ENCODE data around the gene C9orf43. TPM values are rescaled to one million over a fixed set of nuclear protein-coding genes. Genes with fewer than 3 reads are reported as not detected.

C9orf43 gene
- total and polyA plus RNA-seq, 9 of the 15 experiments (the other 6 are each of a cell fraction or from before 2014, with no cell fraction given), result 0.21 to 0.58 (median 0.33) TPM

DNA sequence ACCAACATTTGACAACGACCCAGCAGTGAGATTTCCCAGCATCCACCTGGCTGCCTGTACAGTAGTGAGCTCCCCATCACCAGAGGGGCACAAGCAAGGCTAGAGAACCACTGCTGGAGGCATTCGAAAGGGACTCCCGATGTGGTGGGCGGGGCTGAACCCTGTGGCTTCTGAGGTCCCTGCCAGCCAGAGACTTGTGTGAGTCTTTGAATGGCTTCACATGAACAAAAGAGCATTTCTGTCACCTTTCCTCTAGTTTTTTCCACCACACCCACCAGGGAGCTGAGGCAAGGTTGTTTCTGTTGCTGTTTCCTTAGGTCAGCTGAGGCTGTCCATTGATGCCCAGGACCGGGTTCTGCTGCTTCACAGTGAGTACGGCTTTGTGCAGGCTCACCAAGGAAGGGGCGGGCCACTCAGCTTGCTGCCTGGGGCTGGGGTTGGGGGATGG lies 68.7 kb downstream of the C9orf43 start (continued):
- TF ChIP-seq, protein P1, sequence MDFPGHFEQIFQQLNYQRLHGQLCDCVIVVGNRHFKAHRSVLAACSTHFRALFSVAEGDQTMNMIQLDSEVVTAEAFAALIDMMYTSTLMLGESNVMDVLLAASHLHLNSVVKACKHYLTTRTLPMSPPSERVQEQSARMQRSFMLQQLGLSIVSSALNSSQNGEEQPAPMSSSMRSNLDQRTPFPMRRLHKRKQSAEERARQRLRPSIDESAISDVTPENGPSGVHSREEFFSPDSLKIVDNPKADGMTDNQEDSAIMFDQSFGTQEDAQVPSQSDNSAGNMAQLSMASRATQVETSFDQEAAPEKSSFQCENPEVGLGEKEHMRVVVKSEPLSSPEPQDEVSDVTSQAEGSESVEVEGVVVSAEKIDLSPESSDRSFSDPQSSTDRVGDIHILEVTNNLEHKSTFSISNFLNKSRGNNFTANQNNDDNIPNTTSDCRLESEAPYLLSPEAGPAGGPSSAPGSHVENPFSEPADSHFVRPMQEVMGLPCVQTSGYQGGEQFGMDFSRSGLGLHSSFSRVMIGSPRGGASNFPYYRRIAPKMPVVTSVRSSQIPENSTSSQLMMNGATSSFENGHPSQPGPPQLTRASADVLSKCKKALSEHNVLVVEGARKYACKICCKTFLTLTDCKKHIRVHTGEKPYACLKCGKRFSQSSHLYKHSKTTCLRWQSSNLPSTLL (IDR thresholded peaks at IDR 0.05), result no peak
- TF ChIP-seq RBM17 (IDR thresholded peaks at IDR 0.05; ENCODE audit: borderline replicate concordance, low read depth, low read length), result no peak

Other genes with a start within 250 kb of the C9orf43 start
Only the 7 nearest of the 11 such genes appear.
- gene RNF183, start 107.4 kb upstream of the C9orf43 start, total RNA-seq (2014; rRNA removed), result not detected in 2 replicates
- not detected in 2 replicates for gene RNF183, start 107.4 kb upstream of the C9orf43 start, total RNA-seq (2014; rRNA removed; fragmentation: Illumina TruSeq; extraction: Trizol)
- not detected in 2 replicates for gene RNF183, start 107.4 kb upstream of the C9orf43 start, total RNA-seq (2015; rRNA removed; fragmentation: Illumina TruSeq; extraction: Trizol)
- 0.22 TPM in 1 of 2 replicates, not detected in the other for gene RNF183, start 107.4 kb upstream of the C9orf43 start, total RNA-seq (2021)
- gene RNF183, start 107.4 kb upstream of the C9orf43 start, polyA plus RNA-seq (2011; rRNA removed), result 2.0 and 3.1 TPM in 2 replicates
- 0.08 TPM in 1 of 2 replicates, not detected in the other for gene RNF183, start 107.4 kb upstream of the C9orf43 start, polyA plus RNA-seq (2014; fragmentation: Illumina TruSeq; extraction: Trizol)
- gene RNF183, start 107.4 kb upstream of the C9orf43 start, polyA plus RNA-seq (2014; fragmentation: Nextera tagmentation; extraction: Ambion mirVana), result under 1 TPM in 1 of 2 experiments, not detected in 1; 0.04 TPM
- 0.08 and 0.11 TPM in 2 replicates for gene RNF183, start 107.4 kb upstream of the C9orf43 start, polyA plus RNA-seq (2014; rRNA removed)
- 0.64 and 0.78 TPM in 2 replicates for gene WDR31, start 70.5 kb upstream of the C9orf43 start, total RNA-seq (2014; rRNA removed)
- 0.95 and 1.3 TPM in 2 replicates for gene WDR31, start 70.5 kb upstream of the C9orf43 start, total RNA-seq (2014; rRNA removed; fragmentation: Illumina TruSeq; extraction: Trizol)
- gene WDR31, start 70.5 kb upstream of the C9orf43 start, total RNA-seq (2015; rRNA removed; fragmentation: Illumina TruSeq; extraction: Trizol), result 0.80 and 1.0 TPM in 2 replicates
- gene WDR31, start 70.5 kb upstream of the C9orf43 start, total RNA-seq (2021), result 1.4 and 1.5 TPM in 2 replicates
- 1.3 and 1.8 TPM in 2 replicates for gene WDR31, start 70.5 kb upstream of the C9orf43 start, polyA plus RNA-seq (2011; rRNA removed)
- gene WDR31, start 70.5 kb upstream of the C9orf43 start, polyA plus RNA-seq (2014; fragmentation: Illumina TruSeq; extraction: Trizol), result 1.2 and 1.3 TPM in 2 replicates
- under 1 TPM; 0.35 to 0.71 TPM for gene WDR31, start 70.5 kb upstream of the C9orf43 start, polyA plus RNA-seq (2014; fragmentation: Nextera tagmentation; extraction: Ambion mirVana)
- gene WDR31, start 70.5 kb upstream of the C9orf43 start, polyA plus RNA-seq (2014; rRNA removed), result 0.66 and 1.5 TPM in 2 replicates
- 0.16 and 0.18 TPM in 2 replicates for gene BSPRY, start 61.2 kb upstream of the C9orf43 start, total RNA-seq (2014; rRNA removed)
- 0.18 and 0.22 TPM in 2 replicates for gene BSPRY, start 61.2 kb upstream of the C9orf43 start, total RNA-seq (2014; rRNA removed; fragmentation: Illumina TruSeq; extraction: Trizol)
- 0.22 and 0.23 TPM in 2 replicates for gene BSPRY, start 61.2 kb upstream of the C9orf43 start, total RNA-seq (2015; rRNA removed; fragmentation: Illumina TruSeq; extraction: Trizol)
- 0.16 and 0.45 TPM in 2 replicates for gene BSPRY, start 61.2 kb upstream of the C9orf43 start, total RNA-seq (2021)
- gene BSPRY, start 61.2 kb upstream of the C9orf43 start, polyA plus RNA-seq (2011; rRNA removed), result 0.46 and 0.67 TPM in 2 replicates
- gene BSPRY, start 61.2 kb upstream of the C9orf43 start, polyA plus RNA-seq (2014; fragmentation: Illumina TruSeq; extraction: Trizol), result 0.21 and 0.22 TPM in 2 replicates
- under 1 TPM; 0.07 TPM for gene BSPRY, start 61.2 kb upstream of the C9orf43 start, polyA plus RNA-seq (2014; fragmentation: Nextera tagmentation; extraction: Ambion mirVana)
- 0.17 and 0.34 TPM in 2 replicates for gene BSPRY, start 61.2 kb upstream of the C9orf43 start, polyA plus RNA-seq (2014; rRNA removed)
- 13.8 and 20.4 TPM in 2 replicates for gene HDHD3, start 33.8 kb upstream of the C9orf43 start, total RNA-seq (2014; rRNA removed)
- gene HDHD3, start 33.8 kb upstream of the C9orf43 start, total RNA-seq (2014; rRNA removed; fragmentation: Illumina TruSeq; extraction: Trizol), result 4.4 and 5.0 TPM in 2 replicates
- gene HDHD3, start 33.8 kb upstream of the C9orf43 start, total RNA-seq (2015; rRNA removed; fragmentation: Illumina TruSeq; extraction: Trizol), result 12.5 and 14.4 TPM in 2 replicates
- 15.7 TPM in 2 replicates for gene HDHD3, start 33.8 kb upstream of the C9orf43 start, total RNA-seq (2021)
- 10.7 and 10.9 TPM in 2 replicates for gene HDHD3, start 33.8 kb upstream of the C9orf43 start, polyA plus RNA-seq (2011; rRNA removed)
- gene HDHD3, start 33.8 kb upstream of the C9orf43 start, polyA plus RNA-seq (2014; fragmentation: Illumina TruSeq; extraction: Trizol), result 10.1 and 12.9 TPM in 2 replicates
- 1 to 10 TPM; 1.1 to 2.0 TPM for gene HDHD3, start 33.8 kb upstream of the C9orf43 start, polyA plus RNA-seq (2014; fragmentation: Nextera tagmentation; extraction: Ambion mirVana)
- gene HDHD3, start 33.8 kb upstream of the C9orf43 start, polyA plus RNA-seq (2014; rRNA removed), result 19.1 and 22.7 TPM in 2 replicates
- 6.8 and 7.4 TPM in 2 replicates for gene ALAD, start 9.5 kb upstream of the C9orf43 start, total RNA-seq (2014; rRNA removed)
- gene ALAD, start 9.5 kb upstream of the C9orf43 start, total RNA-seq (2014; rRNA removed; fragmentation: Illumina TruSeq; extraction: Trizol), result 5.6 and 6.5 TPM in 2 replicates
- gene ALAD, start 9.5 kb upstream of the C9orf43 start, total RNA-seq (2015; rRNA removed; fragmentation: Illumina TruSeq; extraction: Trizol), result 10.8 and 11.4 TPM in 2 replicates
- gene ALAD, start 9.5 kb upstream of the C9orf43 start, total RNA-seq (2021), result 10.8 and 11.4 TPM in 2 replicates
- 6.1 and 7.4 TPM in 2 replicates for gene ALAD, start 9.5 kb upstream of the C9orf43 start, polyA plus RNA-seq (2011; rRNA removed)
- 12.7 and 12.8 TPM in 2 replicates for gene ALAD, start 9.5 kb upstream of the C9orf43 start, polyA plus RNA-seq (2014; fragmentation: Illumina TruSeq; extraction: Trizol)
- gene ALAD, start 9.5 kb upstream of the C9orf43 start, polyA plus RNA-seq (2014; fragmentation: Nextera tagmentation; extraction: Ambion mirVana), result 1 to 10 TPM; 1.3 to 2.3 TPM
- gene ALAD, start 9.5 kb upstream of the C9orf43 start, polyA plus RNA-seq (2014; rRNA removed), result 9.8 and 10.5 TPM in 2 replicates
- gene POLE3, start 72 bp upstream of the C9orf43 start, total RNA-seq (2014; rRNA removed), result 96.6 and 116 TPM in 2 replicates
- gene POLE3, start 72 bp upstream of the C9orf43 start, total RNA-seq (2014; rRNA removed; fragmentation: Illumina TruSeq; extraction: Trizol), result 124 and 137 TPM in 2 replicates
- 148 and 155 TPM in 2 replicates for gene POLE3, start 72 bp upstream of the C9orf43 start, total RNA-seq (2015; rRNA removed; fragmentation: Illumina TruSeq; extraction: Trizol)
- gene POLE3, start 72 bp upstream of the C9orf43 start, total RNA-seq (2021), result 91.5 and 95.7 TPM in 2 replicates
- gene POLE3, start 72 bp upstream of the C9orf43 start, polyA plus RNA-seq (2011; rRNA removed), result 116 and 163 TPM in 2 replicates
- 159 and 179 TPM in 2 replicates for gene POLE3, start 72 bp upstream of the C9orf43 start, polyA plus RNA-seq (2014; fragmentation: Illumina TruSeq; extraction: Trizol)
- 100 to 1,000 TPM in 1 of 2 experiments, 10 to 100 TPM in 1; 52.6 to 110 TPM for gene POLE3, start 72 bp upstream of the C9orf43 start, polyA plus RNA-seq (2014; fragmentation: Nextera tagmentation; extraction: Ambion mirVana)
- 102 and 115 TPM in 2 replicates for gene POLE3, start 72 bp upstream of the C9orf43 start, polyA plus RNA-seq (2014; rRNA removed)
- 2.2 and 3.1 TPM in 2 replicates for gene RGS3, start 53.0 kb downstream of the C9orf43 start, total RNA-seq (2014; rRNA removed)
- gene RGS3, start 53.0 kb downstream of the C9orf43 start, total RNA-seq (2014; rRNA removed; fragmentation: Illumina TruSeq; extraction: Trizol), result 0.95 and 1.1 TPM in 2 replicates
- 0.79 and 0.83 TPM in 2 replicates for gene RGS3, start 53.0 kb downstream of the C9orf43 start, total RNA-seq (2015; rRNA removed; fragmentation: Illumina TruSeq; extraction: Trizol)
- gene RGS3, start 53.0 kb downstream of the C9orf43 start, total RNA-seq (2021), result 2.9 and 3.0 TPM in 2 replicates
- 0.65 and 0.67 TPM in 2 replicates for gene RGS3, start 53.0 kb downstream of the C9orf43 start, polyA plus RNA-seq (2011; rRNA removed)
- 2.1 TPM in 2 replicates for gene RGS3, start 53.0 kb downstream of the C9orf43 start, polyA plus RNA-seq (2014; fragmentation: Illumina TruSeq; extraction: Trizol)
- under 1 TPM; 0.08 to 0.15 TPM for gene RGS3, start 53.0 kb downstream of the C9orf43 start, polyA plus RNA-seq (2014; fragmentation: Nextera tagmentation; extraction: Ambion mirVana)
- 1.7 TPM in 2 replicates for gene RGS3, start 53.0 kb downstream of the C9orf43 start, polyA plus RNA-seq (2014; rRNA removed)